GM19438 (cell line): Measurements from ENCODE around the gene OCA2.

Experiments
- ATAC-seq: cut with Tn5 transposase; IDR thresholded peaks from one replicate; pipeline ENCODE4 v1.9.1; 2021; ENCODE audit warnings: low read depth; ENCODE audit not compliant: unreplicated experiment

OCA2 gene

DNA sequence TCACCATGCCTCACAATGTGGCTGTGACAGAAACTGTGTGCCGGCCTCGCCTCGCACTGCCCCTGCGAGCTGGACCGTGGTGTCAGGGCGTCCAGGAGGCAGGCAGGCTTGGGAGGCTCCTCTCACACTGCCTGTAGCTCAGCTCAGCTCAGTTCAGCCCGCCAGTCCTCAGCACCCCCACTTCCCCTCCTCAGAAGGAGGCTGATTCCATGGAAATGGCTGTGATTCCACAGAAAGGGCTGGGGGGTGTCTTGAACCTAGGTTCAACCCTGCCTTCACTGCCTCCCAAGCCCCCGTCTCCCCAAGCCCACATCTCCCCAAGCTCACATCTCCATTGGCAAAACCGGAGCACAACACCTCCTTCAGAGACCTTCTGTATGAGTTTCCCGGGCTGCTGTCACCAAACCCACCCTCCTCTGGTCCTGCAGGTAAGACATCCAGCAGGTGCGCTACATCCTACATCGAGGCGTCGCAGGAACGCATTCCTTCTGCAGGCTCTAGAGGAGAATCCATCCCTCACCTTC, 94.0 kb downstream of the OCA2 start:
- ATAC-seq, result no peak

DNA sequence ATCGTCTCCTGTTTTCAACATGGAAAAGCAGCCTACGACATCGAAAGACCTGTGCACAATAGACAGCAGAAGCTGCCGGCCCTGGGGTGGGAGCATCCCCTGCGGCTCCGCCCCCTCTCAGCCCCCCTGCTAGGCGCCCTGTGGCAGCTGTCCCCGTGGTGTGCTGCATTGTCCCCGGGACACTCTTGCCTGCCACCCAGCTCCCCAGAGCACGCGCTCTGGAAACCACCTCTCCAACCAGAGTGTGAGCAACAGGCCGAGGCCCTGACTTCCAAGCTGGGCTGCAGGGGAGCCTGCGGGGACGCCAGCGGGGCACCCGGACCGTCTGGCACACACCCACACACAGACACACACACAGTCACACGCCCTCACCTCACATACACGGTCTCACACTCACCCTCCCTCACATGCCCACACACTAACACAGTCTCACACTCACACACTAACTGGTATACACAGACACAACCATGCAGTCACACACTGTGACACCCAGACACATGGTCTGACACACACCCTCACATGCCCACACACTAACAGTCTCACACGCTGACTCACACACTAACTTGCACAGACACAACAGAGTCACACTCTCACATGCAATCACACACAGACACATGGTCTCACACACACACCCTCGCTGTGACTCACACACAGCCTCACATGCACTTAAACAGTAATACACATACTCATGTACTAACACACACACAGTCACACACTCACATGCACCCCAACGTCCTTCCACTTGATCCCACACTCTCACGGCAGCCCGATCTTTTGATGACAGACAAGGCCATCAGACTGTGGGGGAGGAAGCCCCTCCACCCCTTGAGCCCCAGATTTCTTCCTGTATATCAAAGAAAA, 94.7 kb downstream of the OCA2 start:
- ATAC-seq, result no peak

GRCh38 chr15:28003302-28004037, 95.6 kb downstream of the OCA2 start:
- ATAC-seq, result no peak

GRCh38 chr15:28002867-28003266, 96.2 kb downstream of the OCA2 start:
- no peak for ATAC-seq

- ATAC-seq, result no peak
These were observed 96.8 kb downstream of the OCA2 start for GRCh38 chr15:28002136-28002861.

GRCh38 chr15:28001641-28002040, 97.5 kb downstream of the OCA2 start:
- no peak for ATAC-seq

GRCh38 chr15:27993996-27994780, 104.9 kb downstream of the OCA2 start:
- no peak for ATAC-seq

GRCh38 chr15:27993544-27993943, 105.6 kb downstream of the OCA2 start:
- ATAC-seq, result no peak

DNA sequence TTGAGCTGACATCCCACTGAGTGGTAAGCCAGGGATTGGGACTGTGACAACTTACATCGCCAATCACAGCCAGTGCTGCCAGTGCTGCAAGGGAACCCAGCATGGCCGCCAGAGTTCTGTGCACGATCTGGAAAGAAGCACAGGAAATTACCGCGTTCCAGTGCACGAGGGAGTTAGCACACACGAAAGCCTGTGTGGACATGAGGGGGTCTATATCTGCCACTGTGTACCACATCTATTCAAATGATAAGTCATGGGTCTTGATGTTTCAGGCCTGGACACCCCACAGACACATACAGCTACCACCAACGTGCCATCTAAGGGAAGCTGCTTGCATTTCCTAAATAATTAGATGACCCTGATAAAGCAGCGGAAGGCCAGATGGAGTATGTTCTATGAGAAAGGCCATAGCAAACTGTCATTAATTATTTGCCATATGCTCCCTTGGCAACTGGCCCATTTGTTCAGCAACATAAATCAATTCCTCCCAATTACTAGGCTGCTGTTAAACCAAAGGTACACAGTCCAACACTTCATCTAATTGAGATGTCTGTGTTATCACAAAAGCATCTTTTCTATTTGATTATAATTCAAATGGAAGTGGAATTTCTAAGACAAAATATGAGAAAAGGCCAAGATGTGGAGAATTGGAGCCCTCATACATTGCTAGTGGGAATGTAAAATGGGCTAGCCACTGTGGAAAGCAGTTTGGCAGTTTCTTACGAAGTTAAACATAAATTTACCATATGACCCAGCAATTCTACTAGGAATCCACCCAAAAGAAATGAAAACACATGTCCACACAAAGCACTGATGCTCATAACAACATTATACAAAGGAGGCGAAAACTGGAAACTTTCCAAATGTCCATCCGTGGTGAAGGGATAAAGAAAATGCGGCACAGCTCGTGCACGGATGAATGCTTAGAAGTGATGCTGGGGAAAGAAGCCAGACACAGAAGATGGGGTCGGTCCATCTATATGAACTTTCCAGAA, 108.3 kb downstream of the OCA2 start:
- ATAC-seq, result no peak

- ATAC-seq, result no peak
These were observed 109.3 kb downstream of the OCA2 start for GRCh38 chr15:27989838-27990237.

DNA sequence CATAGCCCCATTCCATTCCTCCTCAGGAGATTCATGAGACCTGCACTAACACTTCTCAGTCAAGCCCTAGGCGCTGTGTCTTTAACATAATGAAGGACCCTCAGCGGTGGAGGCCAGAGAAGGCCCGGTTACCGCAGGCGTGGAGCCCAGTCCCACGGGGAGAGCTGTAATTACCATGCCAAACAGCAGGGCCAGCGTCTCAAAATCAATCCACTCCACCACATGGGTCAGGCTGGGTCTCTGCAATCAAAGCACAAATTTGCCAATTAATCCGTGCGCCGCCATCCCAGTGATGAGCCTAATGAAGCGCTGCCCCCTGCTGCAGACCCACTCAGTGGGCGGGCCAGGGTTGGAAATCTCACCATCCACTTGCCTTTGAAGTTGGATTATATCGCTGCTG, 109.7 kb downstream of the OCA2 start:
- no peak for ATAC-seq

DNA sequence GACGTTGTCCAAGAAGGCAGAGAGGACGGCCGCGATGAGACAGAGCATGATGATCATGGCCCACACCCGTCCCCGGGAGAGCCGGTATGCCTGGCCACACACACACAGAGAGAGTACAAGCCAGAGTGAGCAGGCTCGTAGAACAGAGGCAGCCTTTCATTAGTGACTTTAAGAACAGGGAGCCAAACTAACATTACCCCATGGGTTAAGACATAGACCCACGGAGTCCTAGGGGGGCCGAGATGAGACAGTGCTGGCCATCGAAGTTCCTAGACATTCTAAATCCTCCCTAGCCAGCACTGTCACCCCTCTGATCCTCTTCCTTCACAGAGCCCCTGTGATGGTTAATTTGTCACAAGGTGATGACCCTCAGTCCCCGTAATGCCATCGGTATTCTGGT, 114.0 kb downstream of the OCA2 start:
- no peak for ATAC-seq

DNA sequence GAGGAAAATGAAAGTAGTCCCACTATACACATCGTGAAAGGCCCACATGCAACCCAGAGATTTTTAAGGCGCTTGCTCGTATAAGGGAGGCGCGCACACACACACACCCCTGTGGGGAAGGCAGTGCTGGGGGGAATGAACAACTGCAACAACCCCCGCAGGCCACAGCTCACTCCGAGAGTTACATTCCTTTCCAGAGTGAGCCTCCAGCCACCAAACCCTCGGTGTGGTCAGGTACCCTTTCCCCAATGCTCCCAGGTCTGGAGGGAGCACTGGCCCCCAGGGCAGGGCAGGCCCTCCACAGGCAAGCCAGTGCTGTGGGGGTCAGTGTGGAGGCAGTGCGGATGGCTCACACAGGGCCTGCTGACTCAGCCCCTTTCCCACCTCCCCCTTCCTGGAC, 115.6 kb downstream of the OCA2 start:
- ATAC-seq, result no peak

DNA sequence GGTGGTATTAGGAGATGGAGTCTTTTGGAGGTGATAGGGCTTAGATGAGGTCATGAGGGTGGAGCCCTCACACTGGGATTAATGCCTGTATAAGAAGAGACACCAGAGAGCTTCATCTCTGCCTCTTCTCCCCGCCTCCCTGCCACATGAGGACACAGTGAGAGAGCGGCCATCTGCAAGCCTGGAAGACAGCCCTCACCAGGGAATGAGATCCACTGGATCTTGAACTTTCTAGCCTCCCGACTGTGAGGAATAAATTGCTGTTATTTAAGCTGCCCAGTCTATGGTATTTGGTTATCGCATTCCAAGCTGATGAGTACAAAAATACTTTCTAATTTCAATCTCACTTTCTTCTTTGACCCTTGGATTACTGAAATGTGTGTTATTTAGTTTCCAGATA, 121.4 kb downstream of the OCA2 start:
- ATAC-seq, result no peak

GRCh38 chr15:27973886-27974285, 125.2 kb downstream of the OCA2 start:
- ATAC-seq, result no peak

DNA sequence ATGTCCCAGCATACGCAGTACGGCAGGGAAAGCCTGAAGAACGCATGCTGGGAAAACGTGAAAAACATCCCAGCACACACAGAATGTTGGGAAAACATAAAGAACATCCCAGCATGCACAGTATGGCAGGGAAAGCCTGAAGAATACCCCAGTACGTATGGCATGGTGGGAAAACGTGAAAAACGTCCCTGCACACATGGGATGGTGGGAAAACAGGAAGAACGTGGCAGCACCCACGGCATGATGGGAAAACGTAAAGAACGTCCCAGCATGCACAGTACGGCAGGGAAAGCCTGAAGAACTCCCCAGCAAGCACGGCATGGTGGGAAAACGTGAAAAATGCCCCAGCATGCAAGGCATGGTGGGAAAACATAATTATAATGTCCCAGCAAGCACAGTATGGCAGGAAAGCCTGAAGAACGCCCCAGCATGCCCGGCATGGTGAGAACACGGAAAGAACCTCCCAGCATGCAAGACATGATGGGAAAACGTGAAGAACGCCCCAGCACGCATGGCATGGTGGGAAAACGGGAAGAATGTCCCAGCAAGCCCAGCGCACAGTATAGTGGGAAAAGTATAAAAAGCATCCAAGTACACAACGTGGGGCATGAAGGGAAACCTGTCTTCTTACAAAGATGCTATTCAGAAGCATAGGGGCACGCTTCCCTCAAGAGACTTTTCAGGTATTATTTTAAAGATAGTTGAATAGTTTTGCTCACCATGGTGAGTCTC, 128.3 kb downstream of the OCA2 start:
- ATAC-seq, result no peak

DNA sequence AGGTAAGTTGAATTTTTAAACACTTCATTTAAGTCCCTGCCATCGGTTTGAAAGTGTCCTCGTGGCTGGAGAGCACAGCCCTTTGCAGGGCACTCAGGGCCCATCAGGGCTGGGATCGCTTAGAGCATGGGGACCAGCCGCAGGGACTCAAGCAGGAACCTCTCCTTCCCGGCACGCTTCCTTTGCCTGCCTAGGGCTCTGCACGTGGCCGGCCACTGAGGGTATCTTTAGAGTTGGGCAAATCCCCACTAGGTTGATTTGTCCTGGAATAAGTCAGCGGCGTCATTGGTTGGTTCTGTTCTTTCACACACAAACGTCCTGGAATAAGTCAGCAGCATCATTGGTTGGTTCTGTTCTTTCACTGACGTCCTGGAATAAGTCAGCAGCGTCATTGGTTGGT, 131.6 kb downstream of the OCA2 start:
- no peak for ATAC-seq

DNA sequence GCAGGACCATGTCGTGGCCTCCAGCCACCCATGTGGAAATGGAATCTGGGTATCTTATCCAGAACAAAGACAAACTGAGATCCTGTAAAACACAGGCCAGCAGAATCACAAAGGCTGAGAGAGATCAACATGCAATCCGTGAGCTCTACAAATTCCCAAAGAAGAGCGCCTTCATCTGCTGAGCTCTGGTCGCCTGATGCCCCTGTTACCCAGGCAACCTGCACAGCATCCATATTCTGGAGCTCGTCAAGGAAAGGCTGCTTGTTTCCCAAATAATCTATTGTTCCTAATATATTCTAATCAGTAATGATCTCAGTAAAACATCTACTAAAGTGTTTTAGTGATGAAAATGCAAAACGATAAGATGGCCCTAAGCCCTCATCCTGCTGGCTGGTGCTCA, 133.6 kb downstream of the OCA2 start:
- no peak for ATAC-seq
